ENCODE data around the gene GRIK4. TPM values are rescaled to one million over a fixed set of nuclear protein-coding genes. Genes with fewer than 3 reads are reported as not detected.

The GRIK4 gene
- polyA plus RNA-seq, 1 donor from 2014 or later: 3.4 TPM

DNA sequence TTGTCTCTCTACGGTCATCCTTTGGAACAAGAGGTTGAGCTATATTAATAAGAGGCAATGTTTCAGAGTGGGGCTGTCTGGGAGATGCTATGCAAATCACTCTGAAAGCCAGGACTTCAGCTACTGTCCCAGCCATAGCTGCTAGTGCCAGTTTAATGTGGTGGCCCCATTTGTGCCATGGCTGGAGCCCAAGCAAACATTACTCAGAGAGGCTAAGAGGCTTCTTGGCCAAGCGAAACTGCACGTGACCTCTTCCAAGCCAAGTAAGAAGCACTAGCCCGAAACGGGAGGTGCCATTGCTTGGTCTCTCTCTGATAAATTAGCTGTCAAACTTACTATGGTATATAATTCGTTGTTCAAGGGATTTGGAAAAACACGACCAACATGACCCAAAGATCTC, 462.0 kb downstream of the GRIK4 start:
- Histone ChIP-seq H3K27ac (ENCODE audit: low read length) (no peak overlapping the region), H3K4me2 (ENCODE audit: low read length) (no peak overlapping the region), H3K9me2 (ENCODE audit: insufficient read depth, low read length) (no peaks in the 10 kb centered on the region), H3K4me3 (ENCODE audit: low read length) (no peak overlapping the region), H3K79me2 (replicated peaks; ENCODE audit: insufficient read depth, low read length) (no peaks in the 10 kb centered on the region), H3K36me3 (ENCODE audit: insufficient read depth, low read length) (no peaks in the 10 kb centered on the region), H4K20me1 (ENCODE audit: insufficient read depth) (no peaks in the 10 kb centered on the region), H2AFZ (ENCODE audit: low read depth, low read length) (no peak overlapping the region), H3K9me3 (ENCODE audit: low read length) (no peaks in the 10 kb centered on the region), H3K27me3 (ENCODE audit: insufficient read depth, low read depth, low read length) (no peaks in the 10 kb centered on the region), H3K9ac (ENCODE audit: low read length) (no peak overlapping the region), H3F3A (ENCODE audit: insufficient read depth, low read length, poor library complexity, severe bottlenecking) (no peaks in the 10 kb centered on the region)
- no peak for TF ChIP-seq MXI1 (conservative IDR thresholded peaks at IDR 0.05; ENCODE audit: poor library complexity, severe bottlenecking)
- TF ChIP-seq, protein P1, sequence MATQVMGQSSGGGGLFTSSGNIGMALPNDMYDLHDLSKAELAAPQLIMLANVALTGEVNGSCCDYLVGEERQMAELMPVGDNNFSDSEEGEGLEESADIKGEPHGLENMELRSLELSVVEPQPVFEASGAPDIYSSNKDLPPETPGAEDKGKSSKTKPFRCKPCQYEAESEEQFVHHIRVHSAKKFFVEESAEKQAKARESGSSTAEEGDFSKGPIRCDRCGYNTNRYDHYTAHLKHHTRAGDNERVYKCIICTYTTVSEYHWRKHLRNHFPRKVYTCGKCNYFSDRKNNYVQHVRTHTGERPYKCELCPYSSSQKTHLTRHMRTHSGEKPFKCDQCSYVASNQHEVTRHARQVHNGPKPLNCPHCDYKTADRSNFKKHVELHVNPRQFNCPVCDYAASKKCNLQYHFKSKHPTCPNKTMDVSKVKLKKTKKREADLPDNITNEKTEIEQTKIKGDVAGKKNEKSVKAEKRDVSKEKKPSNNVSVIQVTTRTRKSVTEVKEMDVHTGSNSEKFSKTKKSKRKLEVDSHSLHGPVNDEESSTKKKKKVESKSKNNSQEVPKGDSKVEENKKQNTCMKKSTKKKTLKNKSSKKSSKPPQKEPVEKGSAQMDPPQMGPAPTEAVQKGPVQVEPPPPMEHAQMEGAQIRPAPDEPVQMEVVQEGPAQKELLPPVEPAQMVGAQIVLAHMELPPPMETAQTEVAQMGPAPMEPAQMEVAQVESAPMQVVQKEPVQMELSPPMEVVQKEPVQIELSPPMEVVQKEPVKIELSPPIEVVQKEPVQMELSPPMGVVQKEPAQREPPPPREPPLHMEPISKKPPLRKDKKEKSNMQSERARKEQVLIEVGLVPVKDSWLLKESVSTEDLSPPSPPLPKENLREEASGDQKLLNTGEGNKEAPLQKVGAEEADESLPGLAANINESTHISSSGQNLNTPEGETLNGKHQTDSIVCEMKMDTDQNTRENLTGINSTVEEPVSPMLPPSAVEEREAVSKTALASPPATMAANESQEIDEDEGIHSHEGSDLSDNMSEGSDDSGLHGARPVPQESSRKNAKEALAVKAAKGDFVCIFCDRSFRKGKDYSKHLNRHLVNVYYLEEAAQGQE (IDR thresholded peaks at IDR 0.05; ENCODE audit: borderline replicate concordance): no peak
- TF ChIP-seq EZH2 (IDR thresholded peaks at IDR 0.05; ENCODE audit: borderline replicate concordance, insufficient read depth, low read length, poor library complexity, severe bottlenecking): no peak
- TF ChIP-seq TAF1 (IDR thresholded peaks at IDR 0.05; ENCODE audit: low read depth): no peak
- no peak for TF ChIP-seq RAD21 (conservative IDR thresholded peaks at IDR 0.05)
- no peak for TF ChIP-seq SMC3 (conservative IDR thresholded peaks at IDR 0.05; ENCODE audit: poor library complexity)
- no peak for TF ChIP-seq EP300 (conservative IDR thresholded peaks at IDR 0.05; ENCODE audit: poor library complexity, severe bottlenecking)
- no peak for TF ChIP-seq POLR2AphosphoS5 (IDR thresholded peaks at IDR 0.05)
- TF ChIP-seq, protein P2, sequence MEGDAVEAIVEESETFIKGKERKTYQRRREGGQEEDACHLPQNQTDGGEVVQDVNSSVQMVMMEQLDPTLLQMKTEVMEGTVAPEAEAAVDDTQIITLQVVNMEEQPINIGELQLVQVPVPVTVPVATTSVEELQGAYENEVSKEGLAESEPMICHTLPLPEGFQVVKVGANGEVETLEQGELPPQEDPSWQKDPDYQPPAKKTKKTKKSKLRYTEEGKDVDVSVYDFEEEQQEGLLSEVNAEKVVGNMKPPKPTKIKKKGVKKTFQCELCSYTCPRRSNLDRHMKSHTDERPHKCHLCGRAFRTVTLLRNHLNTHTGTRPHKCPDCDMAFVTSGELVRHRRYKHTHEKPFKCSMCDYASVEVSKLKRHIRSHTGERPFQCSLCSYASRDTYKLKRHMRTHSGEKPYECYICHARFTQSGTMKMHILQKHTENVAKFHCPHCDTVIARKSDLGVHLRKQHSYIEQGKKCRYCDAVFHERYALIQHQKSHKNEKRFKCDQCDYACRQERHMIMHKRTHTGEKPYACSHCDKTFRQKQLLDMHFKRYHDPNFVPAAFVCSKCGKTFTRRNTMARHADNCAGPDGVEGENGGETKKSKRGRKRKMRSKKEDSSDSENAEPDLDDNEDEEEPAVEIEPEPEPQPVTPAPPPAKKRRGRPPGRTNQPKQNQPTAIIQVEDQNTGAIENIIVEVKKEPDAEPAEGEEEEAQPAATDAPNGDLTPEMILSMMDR (IDR thresholded peaks at IDR 0.05; ENCODE audit: poor library complexity, severe bottlenecking): no peak

DNA sequence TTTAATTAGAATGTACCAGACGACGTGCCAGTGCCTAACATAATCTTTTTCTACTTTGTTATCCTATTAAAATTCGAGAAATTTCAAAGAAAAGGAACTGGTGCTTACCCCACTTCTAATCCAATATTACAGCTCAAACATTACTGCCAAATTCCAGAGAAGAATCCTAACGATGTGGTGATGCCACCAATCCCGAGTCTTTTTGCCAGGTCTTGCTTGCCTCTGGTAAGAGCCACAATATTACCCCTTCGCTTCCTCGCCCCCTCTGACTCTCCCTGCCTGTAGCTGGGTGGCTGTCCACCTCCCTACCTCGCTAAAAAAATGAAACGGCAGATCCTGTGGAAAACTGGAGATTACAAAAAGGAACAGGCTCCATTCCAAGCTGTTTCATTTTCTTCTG, 462.9 kb downstream of the GRIK4 start:
- no peak overlapping the region for H3K27ac ChIP-seq (ENCODE audit: low read length)
- no peaks in the 10 kb centered on the region for H3F3A ChIP-seq (ENCODE audit: insufficient read depth, low read length, poor library complexity, severe bottlenecking)
- H3K27me3 ChIP-seq (ENCODE audit: insufficient read depth, low read depth, low read length): no peaks in the 10 kb centered on the region
- no peak overlapping the region for H3K4me3 ChIP-seq (ENCODE audit: low read length)
- no peak overlapping the region for H3K4me2 ChIP-seq (ENCODE audit: low read length)
- H3K9me2 ChIP-seq (ENCODE audit: insufficient read depth, low read length): no peaks in the 10 kb centered on the region
- no peaks in the 10 kb centered on the region for H3K9me3 ChIP-seq (ENCODE audit: low read length)
- no peaks in the 10 kb centered on the region for H4K20me1 ChIP-seq (ENCODE audit: insufficient read depth)
- no peaks in the 10 kb centered on the region for H3K79me2 ChIP-seq (replicated peaks; ENCODE audit: insufficient read depth, low read length)
- no peaks in the 10 kb centered on the region for H3K36me3 ChIP-seq (ENCODE audit: insufficient read depth, low read length)
- H3K9ac ChIP-seq (ENCODE audit: low read length): no peak overlapping the region
- H2AFZ ChIP-seq (ENCODE audit: low read depth, low read length): no peak overlapping the region
- TF ChIP-seq, protein P1 (IDR thresholded peaks at IDR 0.05; ENCODE audit: borderline replicate concordance): no peak
- no peak for TF ChIP-seq TAF1 (IDR thresholded peaks at IDR 0.05; ENCODE audit: low read depth)
- TF ChIP-seq SMC3 (conservative IDR thresholded peaks at IDR 0.05; ENCODE audit: poor library complexity): no peak
- no peak for TF ChIP-seq POLR2AphosphoS5 (IDR thresholded peaks at IDR 0.05)
- TF ChIP-seq RAD21 (conservative IDR thresholded peaks at IDR 0.05): no peak
- TF ChIP-seq EZH2 (IDR thresholded peaks at IDR 0.05; ENCODE audit: borderline replicate concordance, insufficient read depth, low read length, poor library complexity, severe bottlenecking): no peak
- no peak for TF ChIP-seq EP300 (conservative IDR thresholded peaks at IDR 0.05; ENCODE audit: poor library complexity, severe bottlenecking)
- no peak for TF ChIP-seq MXI1 (conservative IDR thresholded peaks at IDR 0.05; ENCODE audit: poor library complexity, severe bottlenecking)
- TF ChIP-seq, protein P2 (IDR thresholded peaks at IDR 0.05; ENCODE audit: poor library complexity, severe bottlenecking): no peak

Data from neural cell (in vitro differentiated cells).